Measurements from ENCODE around the gene RBBP8.

RBBP8 gene

GRCh38 chr18:23012249-23012648, 79.1 kb downstream of the RBBP8 start:
- DNase-seq: no peak

DNA sequence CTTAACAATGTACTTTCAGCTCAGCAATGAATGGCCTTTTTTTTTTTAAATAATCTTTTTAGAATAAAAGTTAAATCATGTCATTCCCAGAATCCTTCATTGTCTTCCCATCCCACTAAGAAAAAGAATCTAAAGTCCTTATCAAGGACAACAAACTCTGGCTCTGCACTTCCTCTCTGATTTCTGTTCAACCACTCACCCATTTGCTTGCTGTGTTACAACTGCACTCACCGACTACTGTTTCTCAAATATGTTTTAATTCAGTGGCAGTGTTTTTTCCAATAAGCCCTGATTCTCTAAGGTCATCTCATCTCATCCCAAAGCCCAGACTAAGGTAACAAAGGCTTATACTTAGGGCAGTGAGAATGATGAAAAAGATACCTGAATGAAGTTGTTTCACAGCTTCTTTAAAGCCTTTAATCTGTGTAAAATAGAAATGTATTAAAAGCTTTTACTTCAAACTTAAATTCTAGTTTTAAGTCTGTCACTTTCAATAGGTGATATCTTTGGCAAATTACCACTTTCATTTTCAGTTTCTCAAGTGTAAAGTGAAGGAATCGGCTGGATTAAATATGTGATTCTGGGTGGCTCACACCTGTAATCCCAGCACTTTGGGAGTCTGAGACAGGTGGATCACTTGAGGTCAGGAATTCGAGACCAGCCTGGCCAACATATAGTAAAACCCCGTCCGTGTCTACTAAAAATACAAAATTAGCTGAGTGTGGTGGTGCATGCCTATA, 87.6 kb downstream of the RBBP8 start:
- no peak for DNase-seq

- no peak for DNase-seq
Measured at GRCh38 chr18:23021623-23022022, 88.5 kb downstream of the RBBP8 start.

- no peak for DNase-seq
Measured at GRCh38 chr18:23032030-23032582, 99.0 kb downstream of the RBBP8 start.

DNA sequence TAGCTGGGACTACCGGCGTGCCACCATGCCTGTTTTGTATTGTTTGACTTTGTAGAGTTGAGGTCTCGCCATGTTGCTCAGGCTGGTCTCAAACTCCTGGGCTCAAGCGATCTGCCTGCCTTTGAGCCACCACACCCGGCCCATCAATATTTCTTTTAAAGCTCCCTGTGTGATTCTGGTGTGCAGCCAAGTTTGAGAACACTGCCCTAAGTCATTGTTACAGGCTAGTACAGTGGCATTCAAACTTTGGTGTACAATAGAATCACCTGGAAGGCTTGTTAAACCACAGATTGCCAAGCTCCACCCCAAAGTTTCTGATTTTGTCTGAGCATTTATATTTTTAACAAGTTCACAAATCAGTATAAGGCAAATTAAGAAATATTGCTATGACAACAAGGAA, 99.9 kb downstream of the RBBP8 start:
- no peak for DNase-seq

- DNase-seq: no peak
Measured at GRCh38 chr18:23036660-23037201, 103.6 kb downstream of the RBBP8 start.

DNA sequence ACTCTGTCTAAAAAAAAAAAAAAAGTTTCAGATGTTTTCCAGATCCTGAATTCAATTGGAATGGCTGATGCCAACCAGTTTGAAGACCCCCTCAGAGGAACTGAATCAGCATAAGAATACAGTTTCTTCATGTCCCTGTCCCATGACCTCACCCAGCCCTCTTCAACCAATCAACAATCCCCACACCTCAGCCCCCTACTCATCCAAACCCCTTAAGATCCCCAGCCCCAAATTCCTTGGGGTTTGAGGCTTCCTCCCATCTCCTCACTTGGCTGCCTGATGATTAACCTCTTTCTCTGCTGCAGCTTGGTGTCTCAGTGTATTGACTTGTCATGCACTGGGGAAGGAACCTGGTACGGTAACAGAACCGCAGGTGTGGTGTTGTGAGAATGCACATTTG, 104.5 kb downstream of the RBBP8 start:
- DNase-seq: no peak

DNA sequence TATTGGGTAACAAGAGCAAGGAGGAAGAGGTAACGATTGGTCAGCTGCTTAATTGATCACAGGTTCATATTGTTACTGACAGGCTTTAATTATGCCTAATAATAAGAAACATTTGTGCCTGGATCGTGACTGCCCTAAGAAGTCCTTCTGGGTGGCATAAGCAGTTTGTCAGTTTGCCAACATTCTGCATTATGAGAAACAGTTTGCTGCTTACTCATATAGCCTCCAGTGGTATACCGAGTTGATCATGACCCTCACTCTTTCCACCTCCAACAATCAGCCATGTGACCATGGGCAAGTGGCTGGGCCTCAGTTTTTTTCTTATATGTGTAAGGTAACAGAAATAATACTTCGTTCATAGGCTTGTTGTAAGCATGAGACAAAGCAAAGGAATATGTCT, 105.6 kb downstream of the RBBP8 start:
- DNase-seq: no peak

- no peak for DNase-seq
Measured at GRCh38 chr18:23042133-23042532, 109.0 kb downstream of the RBBP8 start.

DNA sequence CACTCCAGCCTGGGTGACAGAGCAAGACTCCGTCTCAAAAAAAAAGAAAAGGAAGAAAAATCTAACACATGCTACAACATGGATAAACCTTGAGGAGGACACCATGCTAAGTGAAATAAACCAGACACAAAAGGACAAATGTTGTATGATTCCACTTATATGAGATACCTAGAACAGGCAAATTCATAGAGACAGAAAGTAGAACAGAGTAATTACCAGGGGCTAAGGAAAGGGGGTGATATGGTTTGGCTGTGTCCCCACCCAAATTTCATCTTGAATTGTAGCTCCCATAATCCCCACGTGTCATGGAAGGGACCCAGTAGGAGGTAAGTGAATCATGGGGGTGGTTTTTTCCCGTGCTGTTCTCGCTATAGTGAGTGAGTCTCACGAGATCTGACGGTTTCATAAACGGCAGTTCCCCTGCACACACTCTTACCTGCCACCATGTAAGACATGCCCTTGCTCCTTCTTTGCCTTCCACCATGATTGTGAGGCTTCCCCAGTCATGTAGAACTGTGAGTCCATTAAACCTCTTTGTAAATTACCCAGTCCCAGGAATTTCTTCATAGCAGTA, 110.8 kb downstream of the RBBP8 start:
- DNase-seq: no peak

GRCh38 chr18:23049698-23050373, 116.7 kb downstream of the RBBP8 start:
- DNase-seq: no peak

DNA sequence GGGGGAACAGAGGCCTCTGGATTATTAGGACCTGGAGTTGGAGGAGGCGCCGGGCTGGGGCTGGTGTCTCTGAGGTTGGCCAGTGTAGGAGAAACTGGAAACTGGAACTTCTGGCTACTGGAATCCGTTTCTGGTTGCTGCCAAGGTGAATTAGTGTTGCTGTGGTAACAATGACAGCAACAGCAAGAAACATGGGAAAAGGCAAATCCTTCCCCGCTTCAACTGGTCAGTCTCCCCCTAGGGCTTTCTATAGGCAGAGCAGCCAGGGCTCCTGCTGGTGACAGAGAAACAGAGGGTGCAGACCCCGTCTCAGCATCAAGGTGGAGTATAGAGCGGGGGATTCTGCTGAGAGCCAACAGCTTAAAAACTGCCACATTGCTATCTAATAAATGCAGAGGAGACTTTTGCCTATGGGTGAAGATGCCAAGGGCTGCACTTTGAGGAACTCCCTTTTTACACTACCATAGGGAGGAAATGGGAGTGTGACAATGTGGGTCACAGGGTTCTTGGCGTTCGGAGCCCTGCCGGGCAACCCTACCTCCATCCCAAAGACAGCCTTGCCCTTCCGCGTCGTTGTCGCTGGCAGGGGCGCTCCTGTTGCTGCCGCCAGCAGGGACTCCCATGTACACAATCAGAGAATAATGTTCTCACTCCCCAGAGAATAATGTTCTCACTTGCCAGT, 120.8 kb downstream of the RBBP8 start:
- DNase-seq: no peak

- DNase-seq: no peak
Measured at GRCh38 chr18:23054553-23054952, 121.4 kb downstream of the RBBP8 start.

- no peak for DNase-seq
Measured at GRCh38 chr18:23056315-23056714, 123.2 kb downstream of the RBBP8 start.

GRCh38 chr18:23057096-23057495, 124.0 kb downstream of the RBBP8 start:
- no peak for DNase-seq

DNA sequence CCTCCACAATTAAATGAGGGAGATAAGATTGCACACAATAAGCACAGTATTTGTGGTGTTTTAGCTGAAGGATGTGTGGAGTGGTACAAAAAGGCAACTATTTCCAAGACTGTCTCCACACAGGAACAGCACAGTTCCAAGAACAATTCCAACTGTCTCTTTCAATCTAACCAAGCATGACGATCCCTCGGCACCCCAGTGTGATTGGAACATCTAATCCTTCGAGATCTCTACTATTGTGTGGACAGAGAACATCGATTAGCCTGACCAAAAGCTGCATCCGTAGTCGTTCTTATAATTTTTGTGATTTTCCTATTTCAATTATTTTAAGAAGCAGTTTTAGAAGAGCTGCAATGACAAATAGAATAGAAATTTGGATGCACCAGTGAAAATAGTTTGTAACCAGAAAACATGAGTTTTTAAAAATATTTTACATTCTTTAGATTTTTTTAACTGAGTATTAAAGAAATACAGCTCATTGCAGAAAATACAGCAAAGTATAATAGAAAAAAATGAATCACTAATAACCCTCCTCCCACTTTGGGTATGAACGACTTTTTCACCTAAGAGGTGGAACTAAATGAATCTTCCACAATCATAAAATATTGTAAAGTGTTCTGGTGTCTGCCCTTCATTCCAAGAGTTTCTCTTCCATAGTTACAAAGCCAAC, 125.8 kb downstream of the RBBP8 start:
- no peak for DNase-seq

GRCh38 chr18:23059541-23060465, 126.7 kb downstream of the RBBP8 start:
- no peak for DNase-seq

GRCh38 chr18:23062011-23062410, 128.9 kb downstream of the RBBP8 start:
- DNase-seq: no peak

DNA sequence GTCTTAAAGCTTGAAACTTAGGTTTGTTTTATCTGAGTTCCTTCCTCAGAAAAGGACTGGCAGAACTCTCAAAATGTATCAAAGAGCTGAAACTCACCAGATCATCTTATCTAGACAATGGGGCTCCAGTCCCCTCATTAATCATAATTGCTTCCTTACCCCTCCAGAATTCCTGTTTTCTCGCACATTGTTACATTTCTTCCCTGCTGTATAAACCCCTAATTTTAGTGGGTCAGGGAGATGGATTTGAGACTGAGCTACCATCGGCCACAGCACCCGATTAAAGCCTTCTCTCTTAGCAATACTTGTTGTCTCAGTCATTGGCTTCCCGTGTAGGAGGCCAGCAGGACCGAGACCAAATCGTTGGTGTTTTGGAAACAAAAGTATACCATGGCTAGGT, 130.4 kb downstream of the RBBP8 start:
- DNase-seq: no peak

- no peak for DNase-seq
Measured at GRCh38 chr18:23065234-23065806, 132.2 kb downstream of the RBBP8 start.

GRCh38 chr18:23066060-23066459, 132.9 kb downstream of the RBBP8 start:
- no peak for DNase-seq
